CD14-positive monocyte (primary cell): ENCODE measurements around the gene TACR1. TPM values are rescaled to one million over a fixed set of nuclear protein-coding genes. Genes with fewer than 3 reads are reported as not detected.

Experiments used
- DNase-seq, 3 donors: peaks; one replicate each; pipeline ENCODE4 v3.0.0-alpha.2; 2011 to 2022
- H2AFZ ChIP-seq: 2 replicates; pipeline ENCODE4 v1.6.0; 2012; ENCODE audit warnings: mild to moderate bottlenecking, low read depth, low read length, inconsistent platforms; ENCODE audit not compliant: insufficient read depth, poor library complexity, severe bottlenecking
- H3K27ac ChIP-seq, 2 donors: 1 replicate in 1 of 2; 2 replicates in 1 of 2; pipeline ENCODE4 v1.5.1; 2012 to 2013; ENCODE audit warnings: low read length in 2 of 2, control low read depth in 1 of 2, inconsistent platforms in 1 of 2, low read depth in 1 of 2, mild to moderate bottlenecking in 1 of 2
- H3K27me3 ChIP-seq, 2 donors: one replicate each; pipeline versions ENCODE4 v1.6.0 to v1.6.1; 2011 to 2013; ENCODE audit warnings: low read length in 2 of 2; ENCODE audit not compliant: control insufficient read depth in 2 of 2, insufficient read depth in 2 of 2
- H3K36me3 ChIP-seq, 2 donors: replicated peaks in 1 of 2; 1 replicate in 1 of 2; 2 replicates in 1 of 2; pipeline versions ENCODE4 v1.5.1 to v1.6.1; 2012 to 2013; ENCODE audit warnings: low read length in 2 of 2, control low read depth in 1 of 2, inconsistent platforms in 1 of 2, mild to moderate bottlenecking in 1 of 2; ENCODE audit not compliant: insufficient read depth in 2 of 2, control insufficient read depth in 1 of 2
- H3K4me1 ChIP-seq, 2 donors: 1 replicate in 1 of 2; 2 replicates in 1 of 2; pipeline versions ENCODE4 v1.5.1 to v1.6.1; 2012 to 2013; ENCODE audit warnings: low read length in 2 of 2, control low read depth in 1 of 2, inconsistent platforms in 1 of 2, mild to moderate bottlenecking in 1 of 2, moderate library complexity in 1 of 2; ENCODE audit not compliant: insufficient read depth in 2 of 2, control insufficient read depth in 1 of 2
- H3K4me2 ChIP-seq: replicated peaks from 2 replicates; pipeline ENCODE3; 2012; ENCODE audit warnings: low read length, moderate library complexity, mild to moderate bottlenecking; ENCODE audit not compliant: poor library complexity, severe bottlenecking; ENCODE audit errors: extremely low read depth
- H3K4me3 ChIP-seq, 3 experiments: fragments of 200-600 bp in 1 of 3; sonication (generic) in 1 of 3; replicated peaks in 1 of 3; 1 replicate in 2 of 3; 2 replicates in 1 of 3; pipeline ENCODE4 v1.5.1; 2011 to 2013; ENCODE audit warnings: low read length in 3 of 3, mild to moderate bottlenecking in 3 of 3, control low read depth in 2 of 3, low read depth in 2 of 3, inconsistent platforms in 1 of 3, moderate library complexity in 1 of 3
- H3K79me2 ChIP-seq: 2 replicates; pipeline ENCODE4 v1.6.0; 2012; ENCODE audit warnings: mild to moderate bottlenecking, control low read depth, inconsistent platforms, low read length, moderate library complexity; ENCODE audit not compliant: insufficient read depth
- H3K9ac ChIP-seq: 2 replicates; pipeline ENCODE4 v1.6.0; 2017; ENCODE audit warnings: low read length, mild to moderate bottlenecking; ENCODE audit not compliant: insufficient read depth, poor library complexity, severe bottlenecking
- H3K9me3 ChIP-seq, 2 donors: replicated peaks in 1 of 2; 1 replicate in 1 of 2; 2 replicates in 1 of 2; pipeline versions ENCODE4 v1.5.1 to v1.6.1; 2012 to 2013; ENCODE audit warnings: low read length in 2 of 2, control low read depth in 1 of 2; ENCODE audit not compliant: control insufficient read depth in 1 of 2, insufficient read depth in 1 of 2
- H4K20me1 ChIP-seq: 2 replicates; pipeline ENCODE4 v1.6.0; 2012; ENCODE audit warnings: mild to moderate bottlenecking, low read length, control low read depth, moderate library complexity; ENCODE audit not compliant: insufficient read depth
- H3K27ac Mint-ChIP-seq, 7 donors: one replicate each; pipeline ENCODE4 v1.8.0; 2020; ENCODE audit warnings: mild to moderate bottlenecking in 7 of 7, mixed read lengths in 7 of 7, moderate library complexity in 6 of 7, inconsistent platforms in 2 of 7
- H3K27me3 Mint-ChIP-seq, 3 donors: one replicate each; pipeline ENCODE4 v1.8.0; 2021 to 2022; ENCODE audit warnings: low read depth in 3 of 3, mild to moderate bottlenecking in 3 of 3, mixed read lengths in 3 of 3, moderate library complexity in 3 of 3, inconsistent platforms in 1 of 3
- H3K36me3 Mint-ChIP-seq, 2 donors: one replicate each; pipeline ENCODE4 v1.8.0; 2020; ENCODE audit warnings: mixed read lengths in 2 of 2, inconsistent platforms in 1 of 2, mild to moderate bottlenecking in 1 of 2
- H3K4me1 Mint-ChIP-seq: one replicate; pipeline ENCODE4 v1.8.0; 2020; ENCODE audit warnings: mild to moderate bottlenecking, mixed read lengths
- H3K4me3 Mint-ChIP-seq, 2 donors: one replicate each; pipeline ENCODE4 v1.8.0; 2020; ENCODE audit warnings: mild to moderate bottlenecking in 2 of 2, mixed read lengths in 2 of 2, moderate library complexity in 1 of 2
- H3K9me3 Mint-ChIP-seq, 7 donors: one replicate each; pipeline ENCODE4 v1.8.0; 2020 to 2022; ENCODE audit warnings: mixed read lengths in 7 of 7, mild to moderate bottlenecking in 6 of 7, moderate library complexity in 6 of 7, inconsistent platforms in 2 of 7
- WGBS: methylation state at CpG from one replicate; pipeline ENCODE4 v1.1.5; 2013; ENCODE audit warnings: missing lambda C conversion rate; ENCODE audit not compliant: insufficient coverage; 5-methylcytosine and 5-hydroxymethylcytosine counted together
- intact Hi-C, 2 donors: fragments of 100-400 bp; cut with micrococcal nuclease; formaldehyde crosslinking; loops; one replicate each; pipeline versions ENCODE4 v1.15.0 to v1.15.1; 2023
- polyA plus RNA-seq, 3 donors: library from polyadenylated mRNA; depleted of rRNA in 1 of 3; unstranded in 2 of 3; stranded (reverse) in 1 of 3; fragments of 300-500 nt in 2 of 3; fragments of >200 nt in 1 of 3; fragmentation: Illumina TruSeq in 2 of 3; gene quantifications; 1 replicate in 2 of 3; 2 replicates in 1 of 3; pipeline ENCODE4 v1.2.3, GENCODE V29; 2012 to 2021
- TF ChIP-seq, protein P1 (sequence below): fragments of 200-600 bp; IDR thresholded peaks from one replicate; pipeline ENCODE4 v1.8.0; 2022; ENCODE audit warnings: antibody characterized with exemption, mild to moderate bottlenecking

TACR1 gene
- polyA plus RNA-seq, 3 donors, result not detected

- Mint-ChIP-seq H3K27me3 (peaks cover 0 to 4% (median 3%) of the 10 kb centered on the region in 3 donors), H3K27ac (no peak overlapping the region), H3K4me3 (no peak overlapping the region), H3K9me3 (no peaks in the 10 kb centered on the region), H3K36me3 (no peaks in the 10 kb centered on the region), H3K4me1 (no peaks in the 10 kb centered on the region)
- H3K27me3 ChIP-seq, result no peaks in the 10 kb centered on the region
- H3K36me3 ChIP-seq, result no peaks in the 10 kb centered on the region
- no peaks in the 10 kb centered on the region for H3K4me1 ChIP-seq
- H3K4me2 ChIP-seq, result no peak overlapping the region
- no peaks in the 10 kb centered on the region for H3K9me3 ChIP-seq
- no peak for DNase-seq
- no peaks in the 10 kb centered on the region for H3K79me2 ChIP-seq
- H4K20me1 ChIP-seq, result no peaks in the 10 kb centered on the region
- H3K9ac ChIP-seq, result no peak overlapping the region
- H2AFZ ChIP-seq, result no peak overlapping the region
- H3K27ac ChIP-seq, result no peak overlapping the region
- H3K4me3 ChIP-seq, result no peak overlapping the region
- intact Hi-C loops, result no loop called here
- WGBS, result 85% methylated on average over 7 of the region's 10 CpGs
- TF ChIP-seq, protein P1, sequence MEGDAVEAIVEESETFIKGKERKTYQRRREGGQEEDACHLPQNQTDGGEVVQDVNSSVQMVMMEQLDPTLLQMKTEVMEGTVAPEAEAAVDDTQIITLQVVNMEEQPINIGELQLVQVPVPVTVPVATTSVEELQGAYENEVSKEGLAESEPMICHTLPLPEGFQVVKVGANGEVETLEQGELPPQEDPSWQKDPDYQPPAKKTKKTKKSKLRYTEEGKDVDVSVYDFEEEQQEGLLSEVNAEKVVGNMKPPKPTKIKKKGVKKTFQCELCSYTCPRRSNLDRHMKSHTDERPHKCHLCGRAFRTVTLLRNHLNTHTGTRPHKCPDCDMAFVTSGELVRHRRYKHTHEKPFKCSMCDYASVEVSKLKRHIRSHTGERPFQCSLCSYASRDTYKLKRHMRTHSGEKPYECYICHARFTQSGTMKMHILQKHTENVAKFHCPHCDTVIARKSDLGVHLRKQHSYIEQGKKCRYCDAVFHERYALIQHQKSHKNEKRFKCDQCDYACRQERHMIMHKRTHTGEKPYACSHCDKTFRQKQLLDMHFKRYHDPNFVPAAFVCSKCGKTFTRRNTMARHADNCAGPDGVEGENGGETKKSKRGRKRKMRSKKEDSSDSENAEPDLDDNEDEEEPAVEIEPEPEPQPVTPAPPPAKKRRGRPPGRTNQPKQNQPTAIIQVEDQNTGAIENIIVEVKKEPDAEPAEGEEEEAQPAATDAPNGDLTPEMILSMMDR, result no peak
Observed at GRCh38 chr2:75055820-75056675, 143.3 kb downstream of the TACR1 start.

DNA sequence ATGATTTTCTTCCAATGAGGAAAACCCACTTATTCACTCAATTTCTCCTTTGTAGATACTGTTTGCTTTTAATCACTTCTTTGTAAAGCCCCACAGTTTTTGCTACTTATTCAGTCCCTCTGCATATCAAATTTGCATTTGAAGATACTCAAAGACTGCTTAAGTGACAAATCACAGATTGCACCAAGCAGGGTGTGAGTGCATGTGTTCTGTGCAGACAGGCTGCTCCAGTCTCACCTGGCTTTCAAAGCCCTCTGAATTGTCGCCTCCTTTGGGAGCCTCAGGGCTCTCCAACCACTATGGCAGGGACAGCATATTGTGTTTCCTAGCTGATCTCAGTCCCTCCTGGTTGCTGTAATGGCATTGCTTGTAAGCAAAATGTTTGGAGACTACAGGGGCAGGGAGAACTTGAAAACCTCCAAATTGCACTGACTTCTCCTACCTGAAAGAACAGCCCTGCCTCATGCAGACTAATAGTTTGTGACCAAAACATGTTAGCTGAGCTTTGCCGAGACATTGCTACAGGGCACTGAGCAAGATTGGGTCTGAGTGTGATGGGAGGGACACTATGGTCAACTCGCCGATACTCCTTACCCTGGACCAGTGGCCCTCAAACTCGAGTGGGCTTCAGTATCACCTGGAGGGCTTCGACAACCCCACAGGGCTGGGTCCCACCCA is 144.0 kb downstream of the TACR1 start:
- Mint-ChIP-seq H3K36me3 (no peaks in the 10 kb centered on the region), H3K27ac (no peak overlapping the region), H3K4me3 (no peak overlapping the region), H3K4me1 (no peaks in the 10 kb centered on the region), H3K27me3 (peaks cover 0 to 5% (median 1%) of the 10 kb centered on the region in 3 donors), H3K9me3 (no peaks in the 10 kb centered on the region)
- no peaks in the 10 kb centered on the region for H3K79me2 ChIP-seq
- H2AFZ ChIP-seq, result no peak overlapping the region
- no peak overlapping the region for H3K9ac ChIP-seq
- no peaks in the 10 kb centered on the region for H3K9me3 ChIP-seq
- no peaks in the 10 kb centered on the region for H4K20me1 ChIP-seq
- H3K4me1 ChIP-seq, result no peaks in the 10 kb centered on the region
- H3K36me3 ChIP-seq, result no peaks in the 10 kb centered on the region
- TF ChIP-seq, protein P1, result no peak
- WGBS, result 100% methylated on average over 4 of the region's 6 CpGs
- no peak overlapping the region for H3K4me3 ChIP-seq
- H3K4me2 ChIP-seq, result no peak overlapping the region
- no peaks in the 10 kb centered on the region for H3K27me3 ChIP-seq
- intact Hi-C loops, result no loop called here
- no peak overlapping the region for H3K27ac ChIP-seq
- DNase-seq, result no peak
